Stimulated activated CD8-positive, alpha-beta memory T cell treated with anti-CD3 and anti-CD28 coated beads, Interleukin-2, amount 100 ng/mL, for 1 hour (primary cell): ENCODE data around the gene GRB10.

Source experiments
- DNase-seq, 2 donors: peaks; one replicate each; pipeline ENCODE4 v3.0.0-alpha.2; 2020; ENCODE audit warnings: low read depth in 2 of 2

Gene GRB10

GRCh38 chr7:50690541-50691011, 92.1 kb downstream of the GRB10 start:
- no peak for DNase-seq

DNA sequence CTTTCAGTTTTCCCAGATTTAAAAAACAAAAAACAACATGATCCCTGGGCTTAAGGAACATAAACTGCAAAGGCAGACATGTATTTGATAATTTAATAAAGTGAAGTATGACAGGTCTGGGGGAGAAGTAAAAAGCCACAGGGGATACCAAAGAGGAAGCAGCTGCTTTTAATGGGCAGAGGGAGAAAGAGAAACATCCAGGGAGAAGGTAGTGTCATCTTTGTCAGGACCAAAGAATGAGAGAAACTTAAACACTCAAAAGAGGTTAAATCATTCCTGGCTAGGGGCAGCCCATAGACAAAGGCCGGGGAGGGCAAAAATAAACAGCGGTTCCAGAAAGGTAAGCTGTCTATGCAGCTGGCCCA, 94.5 kb downstream of the GRB10 start:
- no peak for DNase-seq

DNA sequence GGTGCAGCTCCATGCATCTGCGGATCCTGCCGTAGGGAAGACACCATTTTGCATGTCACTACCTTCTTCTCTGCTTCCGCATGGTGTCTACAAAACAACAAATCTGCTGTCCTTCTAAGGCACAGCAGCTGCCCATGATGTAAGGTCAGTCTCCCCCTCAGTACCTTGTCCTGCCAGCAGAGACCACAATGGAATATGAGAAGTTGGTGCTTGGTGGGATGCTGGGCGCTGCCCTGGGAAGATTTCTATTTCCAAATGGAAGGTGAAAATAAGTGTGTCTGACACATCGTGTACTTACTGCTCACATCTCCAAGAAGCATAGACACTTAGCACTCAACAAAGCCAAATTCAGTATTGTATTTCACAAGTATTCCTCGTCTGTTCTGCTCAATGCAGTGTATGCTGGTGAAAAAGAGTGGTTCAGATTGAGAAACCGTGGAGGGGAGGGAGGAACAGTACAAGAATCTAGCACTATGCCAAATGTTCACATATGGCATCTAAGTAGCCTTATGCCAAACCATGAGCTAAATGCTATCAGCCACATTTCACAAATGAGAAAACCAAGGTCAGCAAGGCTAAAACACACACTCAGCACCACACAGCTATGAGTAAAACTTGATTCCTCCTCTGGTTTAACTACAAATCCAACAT, 95.0 kb downstream of the GRB10 start:
- DNase-seq: no peak

- no peak for DNase-seq
These were observed 95.6 kb downstream of the GRB10 start for GRCh38 chr7:50687096-50687495.

DNA sequence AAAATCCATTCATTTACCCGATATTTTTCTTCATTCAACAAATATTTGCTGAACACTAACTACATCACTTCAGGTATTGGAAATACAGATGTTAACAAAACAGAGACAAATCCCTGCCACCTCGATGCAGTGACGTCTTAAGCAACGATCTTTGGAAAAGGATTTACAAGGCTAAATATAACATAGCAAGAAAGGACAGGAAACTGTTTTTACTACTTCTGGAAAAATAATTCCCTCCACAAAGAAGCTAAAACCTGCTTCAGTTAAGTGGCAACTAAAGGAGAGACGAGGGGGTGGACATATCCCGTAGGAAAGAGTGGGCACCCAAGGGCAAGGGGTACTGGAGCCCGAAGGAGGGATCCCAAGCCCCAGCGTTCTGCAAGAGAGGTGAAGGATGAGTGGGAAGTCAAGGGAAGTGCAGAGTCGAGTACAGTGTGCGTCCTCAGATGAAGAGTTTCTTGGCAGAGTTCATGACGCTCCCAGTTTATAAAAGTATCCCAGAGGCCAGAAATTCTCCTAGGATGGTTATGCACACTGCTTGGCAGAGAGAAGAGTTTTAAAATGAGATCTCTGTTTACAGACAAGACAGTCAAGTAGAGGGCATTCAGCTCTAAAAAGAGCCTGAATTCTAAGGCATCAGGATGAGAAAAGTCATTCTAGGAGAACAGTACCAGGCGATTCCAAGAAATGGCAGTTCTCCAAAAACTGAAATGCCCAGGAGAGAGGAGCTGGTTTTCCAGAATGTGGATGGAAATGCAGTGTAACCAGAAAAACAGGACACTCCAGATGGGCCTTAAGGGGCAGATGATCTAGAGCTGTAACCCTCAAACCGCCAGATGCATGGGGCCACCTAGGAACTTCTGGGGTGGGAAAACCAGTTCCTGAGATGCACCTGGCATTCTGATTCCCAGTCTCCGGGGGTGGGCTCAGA, 97.3 kb downstream of the GRB10 start:
- no peak for DNase-seq

DNA sequence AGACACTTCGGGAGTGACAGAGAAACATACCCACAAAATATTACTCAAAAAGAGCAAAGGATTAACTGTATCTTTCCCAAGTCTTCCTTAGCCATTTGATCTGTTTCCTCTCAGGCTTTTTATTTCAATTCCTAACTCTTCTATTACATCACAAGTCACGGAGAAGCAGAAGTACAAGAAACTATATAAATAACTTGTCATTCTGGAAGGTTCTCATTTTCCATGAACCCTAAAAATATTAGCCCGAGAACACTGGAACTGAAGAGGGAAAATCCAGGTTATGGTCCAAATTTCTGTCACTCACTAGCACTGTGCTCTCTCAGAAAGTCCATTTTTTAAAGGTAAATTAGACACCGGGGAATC, 98.0 kb downstream of the GRB10 start:
- no peak for DNase-seq

DNA sequence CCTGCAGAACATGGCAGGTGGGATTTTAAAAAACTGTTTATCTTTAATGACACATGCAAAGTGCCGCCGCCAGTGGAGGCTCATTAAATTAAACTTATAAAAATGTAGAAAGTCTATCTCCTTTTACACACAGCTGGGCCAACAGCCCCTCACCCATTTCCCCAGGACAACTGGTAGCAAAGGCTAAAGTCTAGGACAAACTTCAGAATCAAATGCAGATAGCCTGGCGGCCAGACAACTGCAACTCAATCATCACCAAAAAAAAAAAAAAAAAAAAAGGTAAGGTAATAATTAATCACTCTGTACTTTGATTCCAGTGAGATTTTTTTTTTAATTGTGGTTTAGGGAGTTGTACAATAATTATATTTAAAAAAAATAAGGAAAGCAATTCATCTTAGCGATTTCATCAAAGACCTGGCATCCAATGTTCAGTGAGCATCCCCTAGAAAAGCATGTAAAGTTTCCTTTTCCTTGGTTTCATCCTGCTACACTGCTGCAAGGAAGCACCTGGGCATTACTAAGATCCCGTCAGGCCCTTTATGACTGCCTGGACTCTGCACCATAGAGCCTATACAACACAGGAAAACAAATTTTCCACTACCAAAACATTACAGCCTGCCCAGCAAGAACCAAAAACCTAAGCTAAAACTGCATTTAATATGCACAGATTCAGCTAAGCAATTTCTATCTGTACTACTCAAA, 98.5 kb downstream of the GRB10 start:
- no peak for DNase-seq

- no peak for DNase-seq
These were observed 100.1 kb downstream of the GRB10 start for GRCh38 chr7:50682573-50682972.

DNA sequence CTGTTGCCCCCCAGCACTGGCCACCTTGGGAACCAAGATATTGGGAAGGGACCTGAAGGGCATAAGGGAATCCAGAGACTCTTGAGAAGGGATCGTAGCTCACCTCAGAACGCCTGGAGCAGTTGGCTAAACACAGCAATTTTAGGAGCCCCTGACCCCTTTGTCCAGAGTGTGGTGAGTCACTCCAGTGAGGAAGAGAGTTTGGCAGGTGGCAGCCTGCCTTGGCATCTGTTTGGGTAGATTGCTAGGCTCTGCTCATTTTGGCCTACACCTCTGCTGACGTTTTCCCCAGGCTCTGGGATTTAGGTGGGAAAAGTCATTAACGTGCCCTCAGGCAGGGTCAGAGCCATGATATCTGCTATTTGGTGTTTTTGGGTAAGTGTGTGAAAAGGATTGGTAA, 100.6 kb downstream of the GRB10 start:
- no peak for DNase-seq

GRCh38 chr7:50681432-50682045, 101.2 kb downstream of the GRB10 start:
- DNase-seq: no peak

DNA sequence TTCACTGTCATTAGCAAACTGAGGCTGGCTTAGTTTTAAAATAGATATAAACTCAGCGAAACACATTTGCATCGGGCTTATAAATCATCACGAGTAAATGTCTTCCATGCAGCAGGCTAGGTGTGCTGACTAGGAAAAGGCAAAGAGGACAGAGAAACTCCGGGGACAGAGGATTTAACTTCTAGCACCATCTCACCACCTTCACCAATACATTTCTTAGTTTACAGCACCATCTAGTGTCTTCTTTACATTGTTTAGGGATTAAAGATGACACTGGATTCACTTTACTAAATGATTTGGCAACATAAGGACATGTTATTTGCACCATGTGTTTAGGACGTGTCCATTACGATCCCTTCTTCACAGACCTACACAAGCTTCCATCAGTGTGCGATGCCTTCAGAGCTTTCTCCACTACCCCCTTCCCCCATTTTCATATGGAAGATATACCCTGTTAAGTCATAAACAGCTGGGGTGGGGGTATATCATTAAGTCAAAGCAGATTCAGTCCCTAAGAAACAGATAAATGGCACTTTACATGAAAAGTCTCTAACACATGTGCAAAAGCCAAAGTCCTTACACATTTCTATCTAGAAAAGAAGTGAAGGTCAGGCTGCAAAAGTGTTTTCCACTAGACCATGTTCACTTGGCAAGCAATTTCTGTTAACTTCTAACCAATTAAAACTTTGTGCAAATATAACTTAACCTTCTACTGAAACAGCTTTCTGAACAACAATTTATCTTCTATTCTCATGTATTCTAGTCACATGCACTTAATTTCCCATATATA, 103.3 kb downstream of the GRB10 start:
- no peak for DNase-seq

GRCh38 chr7:50678586-50678985, 104.1 kb downstream of the GRB10 start:
- no peak for DNase-seq

DNA sequence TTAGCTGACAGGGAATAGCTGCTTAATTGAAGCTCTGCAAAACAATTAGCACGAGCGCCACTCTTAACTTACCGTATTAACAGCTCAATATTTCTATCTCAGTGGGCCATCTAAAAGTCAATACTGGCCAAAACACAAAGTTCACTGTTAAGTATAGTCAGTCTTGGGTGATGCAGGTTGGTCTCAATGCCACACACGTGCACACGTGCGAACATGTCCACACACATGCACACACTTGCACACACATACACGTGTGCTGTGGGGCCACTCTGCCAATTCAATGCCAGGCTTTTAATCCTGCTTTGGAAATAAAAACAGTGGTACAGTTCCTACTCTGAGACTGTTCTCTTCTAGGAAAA, 105.1 kb downstream of the GRB10 start:
- DNase-seq: no peak

DNA sequence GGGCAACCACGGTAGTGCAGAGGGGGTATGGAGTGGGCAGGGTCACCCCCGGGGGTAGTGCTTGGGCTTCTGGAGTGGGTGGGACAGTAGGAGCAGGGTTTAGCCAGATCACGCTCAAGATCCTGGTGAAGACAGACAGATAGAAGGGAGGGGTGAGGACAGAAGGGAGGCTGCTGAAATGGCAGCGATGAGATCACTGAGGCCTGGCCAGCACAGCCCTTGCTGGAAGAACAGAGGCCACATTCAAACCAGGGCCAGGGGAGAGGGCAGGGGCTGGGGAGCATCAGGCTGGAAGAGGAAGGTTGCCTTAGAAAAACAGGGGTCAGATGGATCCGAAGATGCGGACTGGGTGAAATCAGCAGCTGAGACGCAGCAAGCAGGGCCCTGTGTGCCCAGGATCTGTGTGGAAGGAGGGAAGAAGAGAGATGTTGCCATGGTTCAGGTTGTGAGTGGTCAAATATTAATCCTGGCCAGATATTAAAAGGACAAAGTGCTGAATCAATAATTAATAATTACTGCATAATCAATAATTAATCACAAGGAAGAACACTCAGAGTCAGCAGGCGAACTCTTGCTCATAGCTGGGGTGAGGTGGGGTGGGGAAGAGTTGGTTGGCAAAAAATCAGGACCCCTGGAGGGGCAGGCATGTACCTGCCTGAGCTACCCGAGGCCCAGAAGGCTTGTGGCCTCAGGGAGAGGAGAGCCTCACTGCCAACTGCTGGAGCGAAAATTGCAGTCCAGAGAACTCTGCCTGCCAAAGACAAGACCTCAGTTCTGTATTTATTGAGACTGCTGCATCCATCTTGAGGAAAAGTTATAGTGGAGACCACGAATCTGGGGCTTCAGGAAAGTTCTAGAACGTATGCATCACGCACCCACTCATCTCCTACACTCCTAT, 105.7 kb downstream of the GRB10 start:
- no peak for DNase-seq

- DNase-seq: no peak
These were observed 106.6 kb downstream of the GRB10 start for GRCh38 chr7:50676079-50676478.

DNA sequence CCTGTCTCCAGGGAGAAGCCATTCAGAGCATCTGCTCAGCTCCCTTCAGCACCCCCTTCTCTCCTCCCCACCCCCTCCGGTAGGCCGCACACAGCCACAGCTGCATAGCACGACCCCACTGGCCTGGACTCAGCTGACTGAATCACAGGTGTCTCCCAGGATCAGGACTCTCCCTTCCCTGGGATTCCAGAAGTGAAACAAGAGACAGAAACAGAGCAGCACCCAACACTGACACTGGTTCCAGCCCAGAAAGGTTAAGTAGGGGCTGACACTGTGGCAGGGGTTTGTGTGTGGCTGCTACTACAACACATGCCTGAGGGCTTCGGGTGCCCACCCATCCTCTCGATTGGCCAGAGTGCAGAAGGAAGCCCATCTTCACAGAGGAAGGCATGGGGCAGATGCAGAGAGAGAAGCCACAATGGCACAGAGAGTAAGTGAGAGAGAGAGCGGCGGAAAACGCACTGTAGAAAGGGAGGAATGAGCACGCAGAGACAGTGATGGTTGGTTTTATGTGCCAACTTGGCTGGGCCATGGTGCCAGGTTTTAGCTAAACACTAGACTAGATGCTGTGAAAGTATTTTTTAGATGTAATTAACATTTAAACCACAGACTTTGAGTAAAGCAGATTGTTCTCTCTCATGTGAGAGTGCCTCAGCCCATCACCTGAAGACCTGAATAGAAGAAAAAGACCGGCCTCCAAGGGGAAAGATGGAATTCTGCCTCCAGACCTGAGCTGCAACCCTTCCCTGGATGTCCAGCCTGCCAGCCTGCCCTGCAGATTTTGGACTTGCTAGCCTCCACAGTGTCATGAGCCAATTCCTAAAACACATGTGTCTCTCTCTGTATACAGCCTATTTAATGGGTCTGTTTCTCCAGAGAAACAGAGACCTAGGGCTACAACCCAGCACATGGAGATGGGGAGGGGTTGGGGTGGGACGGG, 107.5 kb downstream of the GRB10 start:
- no peak for DNase-seq

GRCh38 chr7:50674299-50674698, 108.4 kb downstream of the GRB10 start:
- no peak for DNase-seq

GRCh38 chr7:50673096-50673495, 109.6 kb downstream of the GRB10 start:
- no peak for DNase-seq

- DNase-seq: no peak
These were observed 110.7 kb downstream of the GRB10 start for GRCh38 chr7:50672045-50672444.
